GM10266 (cell line): ENCODE measurements around the gene KDM6A.

Experiments used
- DNase-seq: peaks from one replicate; pipeline ENCODE4 v3.0.0; 2012; ENCODE audit errors: extremely low spot score
- CTCF ChIP-seq: IDR thresholded peaks from 2 replicates; pipeline ENCODE4 v1.5.1; 2012; ENCODE audit warnings: mild to moderate bottlenecking, low read depth; ENCODE audit not compliant: control insufficient read depth, insufficient read depth; ENCODE audit errors: missing control alignments

Gene KDM6A

GRCh38 chrX:45001048-45001447 lies 128.1 kb downstream of the KDM6A start:
- TF ChIP-seq CTCF: no peak
- DNase-seq: no peak

- TF ChIP-seq CTCF: no peak
- no peak for DNase-seq
These were observed 130.1 kb downstream of the KDM6A start for GRCh38 chrX:45003085-45003484.

- no peak for DNase-seq
- TF ChIP-seq CTCF: no peak
These were observed 133.2 kb downstream of the KDM6A start for GRCh38 chrX:45006002-45006800.

GRCh38 chrX:45007598-45007997 lies 134.6 kb downstream of the KDM6A start:
- peak; percentile 25 for DNase-seq
- TF ChIP-seq CTCF: no peak

- TF ChIP-seq CTCF: no peak
- no peak for DNase-seq
These were observed 136.5 kb downstream of the KDM6A start for GRCh38 chrX:45009371-45010000.

- no peak for DNase-seq
- no peak for TF ChIP-seq CTCF
These were observed 138.1 kb downstream of the KDM6A start for GRCh38 chrX:45011131-45011530.

- TF ChIP-seq CTCF: no peak
These were observed 138.6 kb downstream of the KDM6A start for GRCh38 chrX:45011597-45011996.

More at GRCh38 chrX:45011597-45011996, 138.6 kb downstream of the KDM6A start:
- no peak for DNase-seq
